ENCODE measurements around the gene LONRF3. TPM values are rescaled to one million over a fixed set of nuclear protein-coding genes. Genes with fewer than 3 reads are reported as not detected.

The LONRF3 gene
- 10 to 100 TPM; 15.3 to 18.8 TPM for total RNA-seq

GRCh38 chrX:118974088-118974907 is at the start of gene LONRF3:
LONRF3 (plus strand) TSS chrX:118974618; CDS start chrX:118974781, 163 bp downstream.
- peaks cover 37% of the 10 kb centered on the region for H3K4me1 ChIP-seq
- ATAC-seq (peak; percentile 66), DNase-seq (peak; percentile 74 to 84 (median 79))
- intact Hi-C loops (cut with DNase I) = no loop called here
- peak within 1 kb of the TSS; percentile 12 for H3K4me3 ChIP-seq
- peak within 1 kb of the TSS; percentile 78 to 84 (median 80) for H3K27ac ChIP-seq
- no peaks in the 10 kb centered on the region for H3K27me3 ChIP-seq
- H3K9me3 ChIP-seq = no peaks in the 10 kb centered on the region
- WGBS, 2 donors = 0 to 1% methylated on average over 8 to 36 of the region's 45 CpGs
- no peaks in the 10 kb centered on the region for H3K36me3 ChIP-seq (replicated peaks in 1 of 2; ENCODE audit: insufficient read depth in 1 of 2, low read depth in 2 of 2)
- no peak for TF ChIP-seq CTCF (IDR thresholded peaks at IDR 0.05)
- peak; percentile 77 to 90 (median 87) for TF ChIP-seq POLR2A (IDR thresholded peaks at IDR 0.05)

DNA sequence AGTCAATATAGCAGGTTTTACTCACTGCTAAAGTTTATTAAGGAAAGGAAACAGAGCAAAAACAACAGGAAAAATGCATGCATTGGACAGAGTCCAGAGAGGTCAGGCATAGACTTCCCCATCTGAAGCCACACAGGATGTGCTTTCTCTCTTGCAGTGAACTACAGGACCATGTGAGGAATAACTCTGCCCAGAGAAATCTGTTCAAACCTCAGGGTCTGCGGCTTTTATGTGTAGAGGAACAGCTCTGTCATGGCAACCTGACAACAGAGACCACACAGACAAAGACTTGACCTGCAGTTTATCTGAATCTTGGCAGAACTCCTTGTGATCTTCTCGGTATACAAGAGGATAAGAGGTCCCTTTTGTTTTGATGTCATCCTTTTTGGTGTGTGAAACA is 46.3 kb upstream of the LONRF3 start:
- H3K4me1 ChIP-seq = no peaks in the 10 kb centered on the region
- no peaks in the 10 kb centered on the region for H3K36me3 ChIP-seq (replicated peaks in 1 of 2; ENCODE audit: insufficient read depth in 1 of 2, low read depth in 2 of 2)
- 42 to 44% methylated on average over 2 of the region's 2 CpGs for WGBS, 2 donors
- no peaks in the 10 kb centered on the region for H3K9me3 ChIP-seq
- no peak overlapping the region for H3K4me3 ChIP-seq
- no peak for TF ChIP-seq CTCF (IDR thresholded peaks at IDR 0.05)
- no peak for TF ChIP-seq POLR2A (IDR thresholded peaks at IDR 0.05)
- ATAC-seq = no peak
- no peak overlapping the region for H3K27ac ChIP-seq
- no peaks in the 10 kb centered on the region for H3K27me3 ChIP-seq
- no peak for DNase-seq
- intact Hi-C loops (cut with DNase I) = no loop called here

DNA sequence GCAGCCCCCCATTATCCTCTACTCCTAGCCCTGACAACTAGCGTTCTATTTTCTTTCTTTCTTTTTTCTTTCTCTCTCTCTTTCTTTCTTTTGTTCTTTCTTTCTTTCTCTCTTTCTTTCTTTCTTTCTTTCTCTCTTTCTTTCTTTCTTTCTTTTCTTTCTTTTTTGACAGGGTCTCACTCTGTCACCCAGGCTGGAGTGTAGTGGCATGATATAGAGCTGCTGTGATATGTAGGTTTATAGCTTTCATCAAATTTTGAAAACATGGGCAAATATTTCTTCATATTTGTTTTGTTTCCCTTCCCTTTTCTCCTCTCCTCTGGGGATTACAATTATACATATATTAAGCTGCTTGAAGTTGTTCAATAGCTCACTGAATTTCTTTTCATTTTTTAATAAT is 39.1 kb upstream of the LONRF3 start:
- DNase-seq = no peak
- Histone ChIP-seq H3K4me3 (no peak overlapping the region), H3K27ac (no peak overlapping the region), H3K4me1 (no peaks in the 10 kb centered on the region), H3K9me3 (no peaks in the 10 kb centered on the region), H3K27me3 (no peaks in the 10 kb centered on the region), H3K36me3 (replicated peaks in 1 of 2; ENCODE audit: insufficient read depth in 1 of 2, low read depth in 2 of 2) (no peaks in the 10 kb centered on the region)
- WGBS, 2 donors = 100% methylated on average over 1 of the region's 1 CpG
- intact Hi-C loops (cut with DNase I) = no loop called here
- no peak for TF ChIP-seq CTCF (IDR thresholded peaks at IDR 0.05)
- no peak for TF ChIP-seq POLR2A (IDR thresholded peaks at IDR 0.05)
- ATAC-seq = no peak

DNA sequence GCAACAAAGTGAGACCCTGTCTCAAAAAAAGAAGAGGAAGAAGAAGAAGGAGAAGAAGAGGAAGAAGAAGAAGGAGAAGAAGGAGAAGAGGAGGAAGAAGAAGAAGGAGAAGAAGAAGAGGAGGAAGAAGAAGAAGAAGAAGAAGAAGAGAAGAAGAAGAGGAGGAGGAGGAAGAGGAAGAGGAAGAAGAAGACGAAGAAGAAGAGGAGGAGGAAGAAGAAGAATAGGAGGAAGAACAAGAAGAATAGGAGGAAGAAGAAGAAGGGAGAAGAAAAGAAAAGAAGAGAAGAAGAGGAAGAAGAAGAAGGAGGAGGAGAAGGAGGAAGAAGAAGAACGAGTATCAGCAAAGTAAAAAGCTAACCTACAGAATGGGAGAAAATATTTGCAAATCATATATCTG is 33.3 kb upstream of the LONRF3 start:
- no peaks in the 10 kb centered on the region for H3K27me3 ChIP-seq
- H3K4me1 ChIP-seq = no peaks in the 10 kb centered on the region
- TF ChIP-seq POLR2A (IDR thresholded peaks at IDR 0.05) = no peak
- TF ChIP-seq CTCF (IDR thresholded peaks at IDR 0.05) = no peak
- no peak overlapping the region for H3K4me3 ChIP-seq
- intact Hi-C loops (cut with DNase I) = no loop called here
- WGBS, 2 donors = 38 to 71% methylated on average over 1 to 2 of the region's 2 CpGs
- ATAC-seq = no peak
- H3K9me3 ChIP-seq = no peaks in the 10 kb centered on the region
- H3K36me3 ChIP-seq (replicated peaks in 1 of 2; ENCODE audit: insufficient read depth in 1 of 2, low read depth in 2 of 2) = no peaks in the 10 kb centered on the region
- H3K27ac ChIP-seq = no peak overlapping the region
- no peak for DNase-seq

- Histone ChIP-seq H3K4me1 (no peaks in the 10 kb centered on the region), H3K27me3 (no peaks in the 10 kb centered on the region), H3K27ac (no peak overlapping the region), H3K4me3 (no peak overlapping the region), H3K36me3 (replicated peaks in 1 of 2; ENCODE audit: insufficient read depth in 1 of 2, low read depth in 2 of 2) (no peaks in the 10 kb centered on the region), H3K9me3 (no peaks in the 10 kb centered on the region)
- intact Hi-C loops (cut with DNase I) = no loop called here
- ATAC-seq (no peak), DNase-seq (no peak)
- 30 to 43% methylated on average over 2 of the region's 2 CpGs for WGBS, 2 donors
- TF ChIP-seq CTCF (IDR thresholded peaks at IDR 0.05) (no peak), POLR2A (IDR thresholded peaks at IDR 0.05) (no peak)
Measured at GRCh38 chrX:118943102-118943501, 31.3 kb upstream of the LONRF3 start.

Data from body of pancreas (tissue), 4 donors.